ENCODE data around the gene SLA2. TPM values are rescaled to one million over a fixed set of nuclear protein-coding genes. Genes with fewer than 3 reads are reported as not detected.

The SLA2 gene
- total and polyA plus RNA-seq, 2 of the 8 experiments (the other 6 are each of a cell fraction or from before 2014, with no cell fraction given), result 0.18 TPM; not detected in 1

DNA sequence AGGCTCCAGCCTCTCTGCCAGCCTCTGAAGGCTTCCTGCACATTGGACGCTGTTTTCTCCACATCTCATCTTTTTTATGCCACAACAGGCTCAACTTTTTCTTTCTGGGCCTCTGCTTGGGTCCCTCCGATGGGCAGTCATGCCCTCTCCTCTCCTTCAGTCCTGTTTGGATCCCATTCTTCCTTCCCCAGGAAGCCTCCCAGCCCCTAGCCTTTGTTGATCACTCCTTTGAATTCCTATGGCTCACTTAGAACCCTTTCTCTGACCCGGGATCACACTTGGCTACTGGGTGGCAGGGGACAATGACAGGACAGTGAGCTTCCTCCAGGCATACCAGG, 4.5 kb downstream of the SLA2 start:
- no peak overlapping the region for H2BK12ac ChIP-seq (ENCODE audit: low read depth, low read length)
- no peaks in the 10 kb centered on the region for H3K27me3 ChIP-seq (replicated peaks in 1 of 4; ENCODE audit: control insufficient read depth in 3 of 4, extremely low read depth in 1 of 4, insufficient read depth in 3 of 4, low read length in 3 of 4)
- no peak overlapping the region for H4K5ac ChIP-seq (ENCODE audit: insufficient read length, low read depth, low read length)
- DNase-seq (ENCODE audit: low read depth in 1 of 2, low spot score in 2 of 2), result no peak
- FAIRE-seq, result no peak
- no peak overlapping the region for H2BK20ac ChIP-seq (ENCODE audit: low read length)
- no peak overlapping the region for H2AFZ ChIP-seq (ENCODE audit: low read length)
- no peaks in the 10 kb centered on the region for H4K20me1 ChIP-seq (replicated peaks in 1 of 2; ENCODE audit: control insufficient read depth in 1 of 2, insufficient read depth in 2 of 2, low read length in 2 of 2)
- no peak overlapping the region for H3K18ac ChIP-seq (ENCODE audit: extremely low read depth, low read length)
- ChIA-PET POLR2A (ENCODE audit: partially characterized antibody) (no interaction called here), CTCF (ENCODE audit: partially characterized antibody) (interaction anchor here (4.1 kb wide), 1 partner anchor 9 kb away, joined by 19 read pairs; no protein-coding TSS in a partner anchor)
- no peaks in the 10 kb centered on the region for H3K36me3 ChIP-seq (ENCODE audit: control insufficient read depth in 2 of 4, insufficient read depth in 4 of 4, low read length in 3 of 4)
- H3K27ac ChIP-seq (ENCODE audit: low read depth, low read length), result no peak overlapping the region
- no peak overlapping the region for H4K8ac ChIP-seq (ENCODE audit: extremely low read depth, insufficient read depth, low read length)
- no peaks in the 10 kb centered on the region for H3K79me2 ChIP-seq (ENCODE audit: control insufficient read depth in 1 of 2, insufficient read depth in 2 of 2, low read length in 2 of 2)
- H2BK5ac ChIP-seq (ENCODE audit: low read depth, low read length), result no peak overlapping the region
- H4K91ac ChIP-seq (replicated peaks; ENCODE audit: insufficient read length, low read length), result no peak overlapping the region
- H3K56ac ChIP-seq (replicated peaks; ENCODE audit: insufficient read length, low read depth, low read length), result no peak overlapping the region
- H3K14ac ChIP-seq (ENCODE audit: insufficient read length), result no peak overlapping the region
- H2AK5ac ChIP-seq (ENCODE audit: low read depth, low read length), result no peak overlapping the region
- H3K4ac ChIP-seq (replicated peaks; ENCODE audit: insufficient read length, low read depth, low read length), result no peak overlapping the region
- no peak overlapping the region for H3K4me2 ChIP-seq (ENCODE audit: insufficient read depth in 1 of 2, low read depth in 2 of 2, low read length in 2 of 2)
- H3K23me2 ChIP-seq (ENCODE audit: low read depth, low read length), result no peaks in the 10 kb centered on the region
- H3K9me3 ChIP-seq (ENCODE audit: insufficient read depth in 2 of 2, low read depth in 1 of 2, low read length in 1 of 2), result no peaks in the 10 kb centered on the region
- no peak overlapping the region for H3K9ac ChIP-seq (replicated peaks in 1 of 4; ENCODE audit: extremely low read depth in 1 of 4, low read depth in 3 of 4, low read length in 3 of 4)
- 89% methylated on average over 3 of the region's 3 CpGs; no CpG with 5 or more reads in 1 of the 2 experiments for WGBS, 2 experiments (ENCODE audit: extremely low coverage in 1 of 2, insufficient coverage in 1 of 2, insufficient read length in 1 of 2, insufficient replicate concordance in 2 of 2, low coverage in 1 of 2, low lambda C conversion rate in 2 of 2, missing lambda C conversion rate in 1 of 2)
- H3K79me1 ChIP-seq (ENCODE audit: low read depth, low read length), result no peaks in the 10 kb centered on the region
- H3K4me3 ChIP-seq (ENCODE audit: extremely low read depth in 1 of 4, insufficient read depth in 2 of 4, low read depth in 3 of 4, low read length in 4 of 4), result no peak overlapping the region
- peaks cover 1 to 9% (median 3%) of the 10 kb centered on the region in 4 experiments; a peak in 4 of 7 replicates for H3K4me1 ChIP-seq (replicated peaks in 1 of 4; ENCODE audit: control insufficient read depth in 3 of 4, insufficient read depth in 4 of 4, low read length in 3 of 4)
- H2BK15ac ChIP-seq (ENCODE audit: low read length), result no peak overlapping the region
- no peak overlapping the region for H3K23ac ChIP-seq (ENCODE audit: insufficient read length)
- no peak overlapping the region for H2BK120ac ChIP-seq (replicated peaks; ENCODE audit: low read depth, low read length)
- TF ChIP-seq, protein P1, sequence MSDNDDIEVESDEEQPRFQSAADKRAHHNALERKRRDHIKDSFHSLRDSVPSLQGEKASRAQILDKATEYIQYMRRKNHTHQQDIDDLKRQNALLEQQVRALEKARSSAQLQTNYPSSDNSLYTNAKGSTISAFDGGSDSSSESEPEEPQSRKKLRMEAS (IDR thresholded peaks at IDR 0.05), result no peak
- TF ChIP-seq SUZ12 (IDR thresholded peaks at IDR 0.05; ENCODE audit: low read length) (no peak), CHD2 (IDR thresholded peaks at IDR 0.05; ENCODE audit: low read length) (no peak), ASH2L (IDR thresholded peaks at IDR 0.05; ENCODE audit: low read length) (no peak), MAFK (IDR thresholded peaks at IDR 0.05; ENCODE audit: low read depth, low read length) (no peak), SAP30 (IDR thresholded peaks at IDR 0.05; ENCODE audit: insufficient read depth, insufficient replicate concordance, low read length) (no peak), KDM1A (IDR thresholded peaks at IDR 0.05; ENCODE audit: borderline replicate concordance, low read length) (no peak), SRF (IDR thresholded peaks at IDR 0.05; ENCODE audit: low read depth, low read length) (no peak), SIN3A (conservative IDR thresholded peaks at IDR 0.05 in 1 of 2, IDR thresholded peaks at IDR 0.05 in 1 of 2; ENCODE audit: low read depth in 1 of 2, low read length in 2 of 2) (no peak), CHD1 (IDR thresholded peaks at IDR 0.05; ENCODE audit: low read depth, low read length) (no peak), CBX5 (IDR thresholded peaks at IDR 0.05; ENCODE audit: low read depth, low read length) (no peak), BRCA1 (IDR thresholded peaks at IDR 0.05; ENCODE audit: low read depth, low read length) (no peak), BCL11A (IDR thresholded peaks at IDR 0.05; ENCODE audit: low read depth in 2 of 2, low read length in 2 of 2) (no peak), YY1 (IDR thresholded peaks at IDR 0.05; ENCODE audit: low read depth, low read length) (no peak), FOSL1 (IDR thresholded peaks at IDR 0.05; ENCODE audit: insufficient read depth, low read depth, low read length) (no peak)
